HEK293 (cell line): ENCODE measurements around the gene XPO5.

Experiments used
- CTCF ChIA-PET: fragments of 350-600 bp; formaldehyde crosslinking; extraction: SDS; loops from one replicate; lab custom pipeline; 2021; ENCODE audit warnings: antibody characterized with exemption; lab: Yijun Ruan, JAX
- POLR2A ChIA-PET: fragments of 300-600 bp; formaldehyde crosslinking; extraction: SDS; loops from one replicate; lab custom pipeline; 2020; ENCODE audit warnings: antibody characterized with exemption, inconsistent platforms; lab: Yijun Ruan, JAX
- H3K27ac ChIP-seq: fragments of 200-500 bp; sonication (Bioruptor generic); 2 replicates; pipeline ENCODE4 v1.5.1; 2014; ENCODE audit warnings: low read depth, low read length, control low read depth, inconsistent platforms; ENCODE audit errors: extremely low read depth
- H3K36me3 ChIP-seq, 2 experiments: fragments of 200-500 bp in 1 of 2; sonication (Bioruptor generic) in 1 of 2; 1 replicate in 1 of 2; 2 replicates in 1 of 2; pipeline ENCODE4 v1.5.1; 2014 to 2017; ENCODE audit warnings: inconsistent platforms in 2 of 2, low read length in 2 of 2; ENCODE audit not compliant: control insufficient read depth in 2 of 2, insufficient read depth in 1 of 2
- H3K4me1 ChIP-seq: fragments of 200-500 bp; sonication (Bioruptor generic); 2 replicates; pipeline ENCODE4 v1.5.1; 2014; ENCODE audit warnings: mild to moderate bottlenecking, low read length, inconsistent platforms; ENCODE audit not compliant: control insufficient read depth, insufficient read depth
- H3K4me3 ChIP-seq: 2 replicates; pipeline ENCODE4 v1.5.1; 2011; ENCODE audit warnings: low read depth, mild to moderate bottlenecking, control low read depth, low read length, moderate library complexity
- H3K9me3 ChIP-seq: fragments of 200-500 bp; sonication (Bioruptor generic); 2 replicates; pipeline ENCODE4 v1.5.1; 2014; ENCODE audit warnings: low read depth, low read length, inconsistent platforms; ENCODE audit not compliant: control insufficient read depth, insufficient read depth
- BCL6B ChIP-seq: fragments of 450-650 bp; formaldehyde crosslinking; IDR thresholded peaks from 2 replicates; pipeline ENCODE4 v1.5.1; 2017; ENCODE audit warnings: missing biosample characterization, missing genetic modification characterization
- EGR2 ChIP-seq: fragments of 450-650 bp; formaldehyde crosslinking; IDR thresholded peaks from 2 replicates; pipeline ENCODE4 v1.5.1; 2016; ENCODE audit warnings: low read depth, missing biosample characterization, missing genetic modification characterization
- KLF10 ChIP-seq: fragments of 450-650 bp; IDR thresholded peaks from 2 replicates; pipeline ENCODE4 v1.5.1; 2018; ENCODE audit warnings: missing biosample characterization, mild to moderate bottlenecking, missing genetic modification characterization
- KLF16 ChIP-seq: fragments of 450-650 bp; formaldehyde crosslinking; IDR thresholded peaks from 2 replicates; pipeline ENCODE4 v1.5.1; 2017; ENCODE audit warnings: missing biosample characterization, missing genetic modification characterization
- PRDM2 ChIP-seq: fragments of 450-650 bp; formaldehyde crosslinking; IDR thresholded peaks from 2 replicates; pipeline ENCODE4 v1.5.1; 2016; ENCODE audit warnings: missing biosample characterization, missing genetic modification characterization, borderline replicate concordance
- ZBTB10 ChIP-seq: fragments of 450-650 bp; formaldehyde crosslinking; IDR thresholded peaks from 2 replicates; pipeline ENCODE4 v1.5.1; 2016; ENCODE audit warnings: missing biosample characterization, missing genetic modification characterization
- ZBTB11 ChIP-seq: fragments of 450-650 bp; formaldehyde crosslinking; conservative IDR thresholded peaks from 2 replicates; pipeline ENCODE4 v1.5.1; 2016; ENCODE audit warnings: low read depth, missing biosample characterization, missing genetic modification characterization
- ZNF324 ChIP-seq: fragments of 450-650 bp; formaldehyde crosslinking; IDR thresholded peaks from 2 replicates; pipeline ENCODE4 v1.5.1; 2016; ENCODE audit warnings: missing biosample characterization, missing genetic modification characterization
- ZNF501 ChIP-seq: fragments of 450-650 bp; formaldehyde crosslinking; IDR thresholded peaks from 2 replicates; pipeline ENCODE4 v1.5.1; 2016; ENCODE audit warnings: missing biosample characterization, missing genetic modification characterization
- ZNF580 ChIP-seq: fragments of 450-650 bp; formaldehyde crosslinking; IDR thresholded peaks from 2 replicates; pipeline ENCODE4 v1.5.1; 2016; ENCODE audit warnings: missing biosample characterization, missing genetic modification characterization
- ZNF692 ChIP-seq: fragments of 450-650 bp; formaldehyde crosslinking; IDR thresholded peaks from 2 replicates; pipeline ENCODE4 v1.5.1; 2016; ENCODE audit warnings: missing biosample characterization, missing genetic modification characterization
- ZSCAN5A ChIP-seq: fragments of 450-650 bp; formaldehyde crosslinking; IDR thresholded peaks from 2 replicates; pipeline ENCODE4 v1.5.1; 2016; ENCODE audit warnings: missing biosample characterization, missing genetic modification characterization
- ZXDB ChIP-seq: fragments of 450-650 bp; formaldehyde crosslinking; IDR thresholded peaks from 2 replicates; pipeline ENCODE4 v1.5.1; 2016; ENCODE audit warnings: missing biosample characterization, missing genetic modification characterization

XPO5 gene

GRCh38 chr6:43516697-43517504 lies 58.9 kb downstream of the XPO5 start, which contains the start of the genes POLR1C and YIPF3 (continued):
- peak; percentile 35; the same call in 1 of the 2 replicates for TF ChIP-seq KLF10 (tag by site-specific recombination)
- no peak for TF ChIP-seq PRDM2 (tag by site-specific recombination)
- TF ChIP-seq EGR2: peak; percentile 58
- peak; percentile 71; the same call in 1 of the 2 replicates for TF ChIP-seq ZNF580 (tag by site-specific recombination)
- no peak for TF ChIP-seq BCL6B (tag by site-specific recombination)
- peak; percentile 98 for TF ChIP-seq ZBTB11 (tag by site-specific recombination)
- peak; percentile 82 for TF ChIP-seq ZXDB
- TF ChIP-seq ZSCAN5A (tag by site-specific recombination): 0 out of 2 replicates have a peak, but pooled peaks have one; percentile 28
- TF ChIP-seq ZNF324 (tag by site-specific recombination): 0 out of 2 replicates have a peak, but pooled peaks have one; percentile 30
- TF ChIP-seq KLF16 (tag by site-specific recombination): peak; percentile 87
- peak; percentile 67; the same call in 1 of the 2 replicates for TF ChIP-seq ZNF501 (tag by site-specific recombination)

- CTCF ChIA-PET: interaction anchor here (0.7 to 2.6 kb wide), 3 partner anchors 10 to 181 kb away, joined by 3 to 20 read pairs (median 5); no protein-coding TSS in a partner anchor
- peak overlapping the region; percentile 52 for H3K27ac ChIP-seq
- H3K9me3 ChIP-seq: no peaks in the 10 kb centered on the region
- H3K4me3 ChIP-seq: peak overlapping the region; percentile 88
- TF ChIP-seq ZNF692: no peak
- TF ChIP-seq ZBTB10 (tag by site-specific recombination): no peak
- POLR2A ChIA-PET: interaction anchor here (0.6 to 2.1 kb wide), 16 partner anchors 9 to 463 kb away, joined by 3 to 14 read pairs (median 5); partner anchors contain the start of genes ABCC10, CUL7, DLK2 and GTPBP2
- H3K36me3 ChIP-seq: peaks cover 18 to 72% of the 10 kb centered on the region in 2 experiments
- H3K4me1 ChIP-seq: peaks cover 9% of the 10 kb centered on the region; the same call in 1 of the 2 replicates
These were observed 59.5 kb downstream of the XPO5 start for GRCh38 chr6:43516367-43516696.
